Vagina (tissue), 2 donors: ENCODE results near the gene MDP1. TPM values are rescaled to one million over a fixed set of nuclear protein-coding genes. Genes with fewer than 3 reads are reported as not detected.

Experiments used
- DNase-seq, 2 donors: peaks; one replicate each; pipeline ENCODE4 v3.0.0-alpha.2; 2017; ENCODE audit errors: extremely low spot score in 2 of 2
- H3K27ac ChIP-seq: fragments of 200-600 bp; sonication (generic); one replicate; pipeline ENCODE4 v1.5.1; 2019
- H3K27me3 ChIP-seq: fragments of 200-600 bp; sonication (generic); one replicate; pipeline ENCODE4 v1.5.1; 2019
- H3K36me3 ChIP-seq, 2 donors: fragments of 200-600 bp; sonication (generic); one replicate each; pipeline ENCODE4 v1.5.1; 2017 to 2019
- H3K4me1 ChIP-seq: fragments of 200-600 bp; sonication (generic); one replicate; pipeline ENCODE4 v1.5.1; 2019
- H3K4me3 ChIP-seq, 2 donors: fragments of 200-600 bp; sonication (generic); 1 replicate in 1 of 2; 2 replicates in 1 of 2; pipeline ENCODE4 v1.5.1; 2016 to 2019
- H3K9me3 ChIP-seq: fragments of 200-600 bp; sonication (generic); one replicate; pipeline ENCODE4 v1.5.1; 2019
- POLR2A ChIP-seq, 2 donors: fragments of 450-650 bp; IDR thresholded peaks; one replicate each; pipeline ENCODE4 v1.6.1; 2017; ENCODE audit warnings: antibody characterized with exemption in 2 of 2, mild to moderate bottlenecking in 2 of 2, moderate library complexity in 2 of 2
- POLR2AphosphoS5 ChIP-seq, 2 donors: sonication (generic); formaldehyde crosslinking; IDR thresholded peaks; one replicate each; pipeline ENCODE4 v1.9.0; 2017; ENCODE audit warnings: antibody characterized with exemption in 2 of 2, mild to moderate bottlenecking in 2 of 2, low read depth in 1 of 2; ENCODE audit not compliant: insufficient read depth in 1 of 2
- intact Hi-C: fragments of 100-400 bp; cut with DNase I; formaldehyde crosslinking; loops from one replicate; pipeline ENCODE4 v1.15.1; 2023
- total RNA-seq: library from RNA; depleted of rRNA; stranded (reverse); fragments of >200 nt; gene quantifications from one replicate; pipeline ENCODE4 v1.2.3, GENCODE V29; 2016
- TF ChIP-seq, protein P1 (sequence below), 3 experiments: fragments of 450-650 bp in 2 of 3; fragments of 200-600 bp in 1 of 3; sonication (generic) in 1 of 3; IDR thresholded peaks; one replicate each; pipeline ENCODE4 v1.5.1; 2017 to 2019; ENCODE audit warnings: antibody characterized with exemption in 3 of 3, mild to moderate bottlenecking in 2 of 3, moderate library complexity in 2 of 3

Gene MDP1
- total RNA-seq, 1 donor from 2014 or later = 32.7 TPM

DNA sequence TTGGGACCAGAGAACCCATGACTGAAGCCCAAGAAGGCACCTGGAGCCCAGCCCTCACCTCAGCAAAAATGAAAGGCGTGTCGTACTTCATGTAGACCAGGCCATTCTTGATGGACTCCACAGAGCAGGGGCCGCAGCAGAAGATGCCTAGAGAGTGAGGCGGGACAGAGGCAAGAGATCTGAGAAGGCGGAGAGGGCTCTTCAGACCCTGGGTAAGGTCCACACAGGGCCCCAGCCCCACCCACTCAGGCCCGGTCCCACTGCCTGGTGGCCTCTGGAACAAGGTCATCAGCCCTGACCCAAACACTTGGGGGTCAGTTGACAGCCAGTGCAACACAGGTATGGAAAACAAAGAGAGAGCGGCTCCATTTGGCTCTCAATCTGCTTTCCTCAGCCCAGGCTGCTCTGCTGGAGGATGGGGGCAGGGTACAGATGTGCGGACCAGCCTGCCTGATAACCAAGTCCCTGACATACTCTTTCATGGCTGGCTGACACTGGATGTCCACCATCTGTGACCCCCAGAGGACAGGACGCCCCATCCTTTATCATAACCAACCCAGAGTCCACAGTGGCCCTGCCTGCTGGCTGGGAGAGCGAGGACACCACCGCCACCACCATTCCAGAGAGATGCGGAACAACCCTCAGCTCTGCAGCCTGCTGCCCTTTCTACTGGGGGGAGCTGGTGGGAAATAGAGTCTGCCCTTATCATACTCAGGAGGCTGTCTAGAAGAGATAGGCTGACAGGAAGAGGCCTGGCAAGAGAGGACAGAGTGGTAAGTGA is 40.3 kb upstream of the MDP1 start:
- H3K4me3 ChIP-seq = no peak overlapping the region
- no peaks in the 10 kb centered on the region for H3K27me3 ChIP-seq
- TF ChIP-seq POLR2A (IDR thresholded peaks at IDR 0.05) (no peak), POLR2AphosphoS5 (IDR thresholded peaks at IDR 0.05; ENCODE audit: insufficient read depth in 1 of 2, low read depth in 1 of 2) (no peak)
- TF ChIP-seq, protein P1, sequence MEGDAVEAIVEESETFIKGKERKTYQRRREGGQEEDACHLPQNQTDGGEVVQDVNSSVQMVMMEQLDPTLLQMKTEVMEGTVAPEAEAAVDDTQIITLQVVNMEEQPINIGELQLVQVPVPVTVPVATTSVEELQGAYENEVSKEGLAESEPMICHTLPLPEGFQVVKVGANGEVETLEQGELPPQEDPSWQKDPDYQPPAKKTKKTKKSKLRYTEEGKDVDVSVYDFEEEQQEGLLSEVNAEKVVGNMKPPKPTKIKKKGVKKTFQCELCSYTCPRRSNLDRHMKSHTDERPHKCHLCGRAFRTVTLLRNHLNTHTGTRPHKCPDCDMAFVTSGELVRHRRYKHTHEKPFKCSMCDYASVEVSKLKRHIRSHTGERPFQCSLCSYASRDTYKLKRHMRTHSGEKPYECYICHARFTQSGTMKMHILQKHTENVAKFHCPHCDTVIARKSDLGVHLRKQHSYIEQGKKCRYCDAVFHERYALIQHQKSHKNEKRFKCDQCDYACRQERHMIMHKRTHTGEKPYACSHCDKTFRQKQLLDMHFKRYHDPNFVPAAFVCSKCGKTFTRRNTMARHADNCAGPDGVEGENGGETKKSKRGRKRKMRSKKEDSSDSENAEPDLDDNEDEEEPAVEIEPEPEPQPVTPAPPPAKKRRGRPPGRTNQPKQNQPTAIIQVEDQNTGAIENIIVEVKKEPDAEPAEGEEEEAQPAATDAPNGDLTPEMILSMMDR (IDR thresholded peaks at IDR 0.05) = no peak
- peaks cover 11% of the 10 kb centered on the region for H3K4me1 ChIP-seq
- no peak for DNase-seq
- H3K27ac ChIP-seq = no peak overlapping the region
- intact Hi-C loops = no loop called here
- no peaks in the 10 kb centered on the region for H3K9me3 ChIP-seq
- no peaks in the 10 kb centered on the region for H3K36me3 ChIP-seq

DNA sequence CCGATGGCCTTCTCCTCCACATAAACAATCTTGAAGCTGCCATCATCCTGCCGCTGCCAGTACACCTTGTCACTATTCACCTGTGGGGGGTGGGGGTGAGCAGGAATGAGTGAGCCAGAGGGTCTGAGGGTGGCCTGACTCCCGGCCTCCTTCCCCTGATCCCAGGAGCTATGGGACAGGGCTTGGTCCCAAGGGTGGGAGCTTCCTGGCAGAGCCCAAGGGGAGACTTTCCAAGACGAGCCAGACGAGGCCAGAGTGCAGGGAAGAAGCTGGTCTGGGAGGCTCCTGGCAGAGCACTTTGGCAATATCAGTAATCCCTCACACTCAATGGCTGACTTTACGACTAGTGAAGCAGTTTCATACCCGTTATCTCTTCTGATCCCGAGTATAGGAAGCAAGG is 39.6 kb upstream of the MDP1 start:
- H3K27me3 ChIP-seq = no peaks in the 10 kb centered on the region
- no peak overlapping the region for H3K27ac ChIP-seq
- peaks cover 11% of the 10 kb centered on the region for H3K4me1 ChIP-seq
- intact Hi-C loops = no loop called here
- H3K4me3 ChIP-seq = no peak overlapping the region
- no peaks in the 10 kb centered on the region for H3K36me3 ChIP-seq
- H3K9me3 ChIP-seq = no peaks in the 10 kb centered on the region
- no peak for TF ChIP-seq POLR2AphosphoS5 (IDR thresholded peaks at IDR 0.05; ENCODE audit: insufficient read depth in 1 of 2, low read depth in 1 of 2)
- TF ChIP-seq POLR2A (IDR thresholded peaks at IDR 0.05) = no peak
- TF ChIP-seq, protein P1 (IDR thresholded peaks at IDR 0.05) = no peak
- DNase-seq = no peak

DNA sequence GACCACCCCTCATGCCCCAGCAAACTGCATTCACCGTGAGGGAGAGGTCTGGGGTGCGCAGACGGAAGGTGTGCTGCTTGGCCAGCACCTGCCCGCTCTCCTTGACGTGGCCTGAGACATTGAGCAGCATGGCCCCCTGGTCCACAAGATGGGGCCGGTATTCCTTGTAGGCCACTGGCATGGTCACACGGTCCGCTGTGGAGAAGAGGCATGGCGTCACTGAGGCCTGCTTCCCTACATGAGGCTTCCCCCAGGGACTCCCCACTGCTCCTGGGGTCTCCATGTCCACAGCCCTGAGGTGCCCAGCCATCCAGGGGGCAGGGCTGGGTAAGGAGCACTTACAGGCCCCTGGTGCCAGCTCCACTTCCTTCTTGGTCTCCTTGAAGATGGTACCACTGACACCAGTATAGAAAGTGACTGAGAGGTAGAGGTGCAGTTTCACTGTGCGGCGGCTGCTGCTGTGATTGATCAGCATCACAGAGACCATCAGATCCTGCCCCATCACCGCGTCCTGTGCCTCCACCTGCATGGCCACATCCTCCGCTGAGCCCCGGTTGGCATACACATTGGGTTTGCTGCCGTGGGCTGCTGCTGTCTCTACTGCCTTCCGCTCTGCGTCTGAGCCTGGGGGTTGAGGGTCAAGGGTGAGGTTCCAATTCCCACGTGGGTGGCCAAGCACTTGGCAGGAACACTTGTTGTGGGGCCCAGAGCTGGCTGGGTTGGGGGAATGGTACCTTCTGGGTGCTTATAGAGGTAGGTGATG is 38.9 kb upstream of the MDP1 start:
- H3K9me3 ChIP-seq = no peaks in the 10 kb centered on the region
- no peak overlapping the region for H3K27ac ChIP-seq
- H3K36me3 ChIP-seq = no peaks in the 10 kb centered on the region
- no peaks in the 10 kb centered on the region for H3K27me3 ChIP-seq
- TF ChIP-seq, protein P1 (IDR thresholded peaks at IDR 0.05) = no peak
- no peak for TF ChIP-seq POLR2A (IDR thresholded peaks at IDR 0.05)
- no peak for TF ChIP-seq POLR2AphosphoS5 (IDR thresholded peaks at IDR 0.05; ENCODE audit: insufficient read depth in 1 of 2, low read depth in 1 of 2)
- peaks cover 11% of the 10 kb centered on the region for H3K4me1 ChIP-seq
- intact Hi-C loops = no loop called here
- H3K4me3 ChIP-seq = no peak overlapping the region
- no peak for DNase-seq

DNA sequence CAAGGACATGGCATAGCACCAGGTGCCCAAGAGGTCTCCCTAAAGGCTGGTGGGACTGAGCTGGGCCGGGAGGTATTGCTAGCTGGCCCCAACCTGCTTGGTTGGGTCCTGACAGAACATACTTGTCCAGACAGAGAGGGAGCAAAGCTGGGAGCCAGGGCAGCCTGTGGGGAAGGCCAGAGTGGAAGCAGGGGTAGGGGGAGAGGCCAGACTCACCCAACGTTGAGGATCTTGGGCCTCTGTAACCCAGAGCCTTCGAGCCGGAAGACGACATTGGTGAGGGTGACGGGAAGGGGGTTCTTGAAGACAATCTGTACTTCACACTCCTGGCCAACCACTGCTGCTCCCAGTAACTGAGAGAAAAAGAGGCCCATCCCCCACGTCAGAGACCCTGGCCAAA is 38.1 kb upstream of the MDP1 start:
- DNase-seq = no peak

DNA sequence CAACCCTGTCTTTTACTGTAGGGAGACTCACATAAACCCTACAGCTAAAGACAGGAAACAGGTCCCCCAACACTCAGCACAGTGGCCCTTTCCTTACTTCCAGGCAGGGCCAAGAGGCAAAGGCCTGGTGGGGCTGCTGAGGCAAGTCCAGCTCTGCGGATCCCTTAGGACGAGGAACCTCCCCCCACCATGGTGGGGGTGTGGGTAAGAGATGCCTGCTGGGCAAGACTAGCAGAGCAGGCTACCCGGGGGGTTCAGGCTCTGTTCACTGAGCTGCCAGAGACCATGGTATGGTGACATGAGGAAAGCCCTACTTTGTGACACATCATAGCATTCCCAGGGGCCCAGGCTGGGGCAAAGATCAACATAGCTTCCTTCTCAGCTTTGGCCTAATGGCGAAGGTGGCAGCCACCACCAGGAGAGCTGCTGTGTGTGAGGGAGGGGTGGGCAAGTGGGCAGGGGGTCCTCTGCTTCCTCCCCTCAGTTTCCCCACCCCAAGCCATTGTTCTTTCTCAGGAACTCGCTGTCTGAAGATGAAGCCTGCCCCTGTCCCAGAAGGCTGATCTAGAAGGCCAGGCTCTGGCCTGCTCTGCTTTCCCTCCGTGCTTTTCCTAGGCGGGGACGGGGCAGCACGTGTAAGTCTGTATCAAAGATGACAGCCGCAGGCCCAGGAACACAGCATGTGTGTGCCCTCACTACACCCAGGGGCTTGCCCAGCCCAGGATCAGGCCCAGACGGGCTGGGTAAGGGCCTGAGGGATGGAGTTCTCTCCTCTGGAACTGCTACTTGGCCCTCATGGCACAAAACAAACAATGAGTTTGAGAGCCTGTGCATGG is 36.6 kb upstream of the MDP1 start:
- DNase-seq = no peak
- Histone ChIP-seq H3K27me3 (no peaks in the 10 kb centered on the region), H3K36me3 (no peaks in the 10 kb centered on the region), H3K9me3 (no peaks in the 10 kb centered on the region), H3K4me1 (no peaks in the 10 kb centered on the region), H3K4me3 (no peak overlapping the region), H3K27ac (no peak overlapping the region)
- TF ChIP-seq POLR2AphosphoS5 (IDR thresholded peaks at IDR 0.05; ENCODE audit: insufficient read depth in 1 of 2, low read depth in 1 of 2) (no peak), POLR2A (IDR thresholded peaks at IDR 0.05) (no peak)
- TF ChIP-seq, protein P1 (IDR thresholded peaks at IDR 0.05) = no peak
- intact Hi-C loops = no loop called here

More for the DNA sequence above, 38.1 kb upstream of the MDP1 start:
- H3K4me3 ChIP-seq = no peak overlapping the region
- H3K9me3 ChIP-seq = no peaks in the 10 kb centered on the region
- H3K27me3 ChIP-seq = no peaks in the 10 kb centered on the region
- peaks cover 3% of the 10 kb centered on the region for H3K4me1 ChIP-seq
- intact Hi-C loops = no loop called here
- no peaks in the 10 kb centered on the region for H3K36me3 ChIP-seq
- no peak for TF ChIP-seq POLR2AphosphoS5 (IDR thresholded peaks at IDR 0.05; ENCODE audit: insufficient read depth in 1 of 2, low read depth in 1 of 2)
- H3K27ac ChIP-seq = no peak overlapping the region
